Stimulated activated CD4-positive, alpha-beta T cell treated with anti-CD3 and anti-CD28 coated beads, Interleukin-12 subunit alpha, Interleukin-12 subunit beta, amount 100 ng/mL, for 48 hours (primary cell): Measurements from ENCODE around the gene LCE1E.

Experiments
- DNase-seq, 3 donors: peaks; one replicate each; pipeline ENCODE4 v3.0.0-alpha.2; 2020; ENCODE audit warnings: low read depth in 2 of 3, low spot score in 1 of 3

LCE1E gene

GRCh38 chr1:152786077-152786476 is at the start of gene LCE1E:
TSS of gene LCE1E (plus strand) at chr1:152786257. CDS start at chr1:152787300, 1,043 bp downstream.
- no peak for DNase-seq

DNA sequence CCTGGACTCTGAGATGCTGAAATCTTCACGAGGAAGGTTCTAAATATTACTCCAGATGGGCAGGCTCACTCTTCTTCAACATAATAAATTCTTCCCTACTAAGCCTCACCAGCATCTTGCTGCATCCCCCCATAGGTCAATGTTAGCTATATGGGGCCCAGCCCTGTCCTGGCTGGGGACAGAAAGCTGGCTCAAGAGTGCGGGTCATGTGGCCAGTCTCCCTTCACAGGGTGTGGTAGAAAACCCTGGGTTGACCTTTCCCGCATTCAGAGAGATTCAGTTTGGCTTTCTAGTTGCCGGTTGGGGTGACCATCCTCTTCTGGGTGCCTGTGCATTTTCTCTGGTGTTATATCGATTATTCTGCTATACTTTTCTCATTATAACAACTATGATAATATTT is 48.1 kb upstream of the LCE1E start:
- DNase-seq = no peak

DNA sequence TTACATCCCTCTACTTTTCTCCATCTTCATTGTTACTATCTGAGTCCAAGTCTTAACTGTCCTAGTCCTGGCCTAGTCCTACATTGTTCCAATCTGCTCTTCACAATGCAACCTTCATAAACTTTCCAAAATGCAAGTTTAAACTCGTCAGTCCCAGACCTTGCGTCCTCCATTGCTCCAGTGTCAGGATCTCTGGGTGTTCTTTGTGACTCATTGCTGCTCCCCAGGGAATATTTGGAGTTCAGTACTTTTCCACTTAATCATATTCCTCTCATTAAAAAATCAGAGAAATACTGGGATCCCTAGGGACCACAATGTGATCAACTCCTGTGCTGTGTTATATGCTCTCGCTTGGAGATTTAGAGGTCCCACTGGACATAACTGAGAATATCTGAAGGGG is 46.2 kb upstream of the LCE1E start:
- DNase-seq = no peak

GRCh38 chr1:152741656-152742055 is 44.4 kb upstream of the LCE1E start:
- no peak for DNase-seq

DNA sequence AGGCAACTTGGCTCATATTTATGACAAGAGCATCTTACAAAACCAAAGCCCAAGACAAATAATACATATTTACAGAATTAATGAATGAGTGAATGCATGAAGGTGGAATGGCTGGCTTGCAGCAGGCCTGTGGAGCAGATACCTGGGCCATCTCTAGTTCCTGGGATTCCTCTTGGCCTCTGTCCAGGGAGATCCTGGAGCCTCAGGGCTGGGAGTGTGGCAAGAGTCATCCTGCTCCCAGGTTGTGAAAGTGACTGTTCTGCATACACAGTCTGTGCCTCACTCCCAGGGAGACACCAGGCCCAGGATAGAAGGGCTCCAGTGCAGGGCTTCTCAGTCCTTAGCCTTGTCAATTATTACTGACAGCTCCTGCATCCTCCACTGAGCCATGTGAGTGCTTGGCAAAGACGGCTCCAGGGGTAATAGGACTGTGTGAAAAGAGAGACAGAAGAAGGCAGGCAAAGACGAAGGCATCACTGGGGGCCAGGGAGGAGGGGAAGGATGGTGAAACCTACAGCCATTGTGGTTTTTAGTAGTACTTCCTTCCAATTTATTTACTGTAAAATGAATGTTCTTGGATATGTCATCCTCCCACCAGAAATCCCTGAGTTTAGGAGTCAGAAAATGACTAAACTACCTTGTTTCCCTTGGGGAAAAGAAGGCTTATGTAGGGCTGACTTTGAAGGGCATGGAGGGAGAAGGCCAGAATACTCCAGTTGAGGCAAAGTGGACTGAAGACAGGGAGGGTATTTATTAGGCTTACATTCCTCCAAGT is 42.5 kb upstream of the LCE1E start:
- no peak for DNase-seq

DNA sequence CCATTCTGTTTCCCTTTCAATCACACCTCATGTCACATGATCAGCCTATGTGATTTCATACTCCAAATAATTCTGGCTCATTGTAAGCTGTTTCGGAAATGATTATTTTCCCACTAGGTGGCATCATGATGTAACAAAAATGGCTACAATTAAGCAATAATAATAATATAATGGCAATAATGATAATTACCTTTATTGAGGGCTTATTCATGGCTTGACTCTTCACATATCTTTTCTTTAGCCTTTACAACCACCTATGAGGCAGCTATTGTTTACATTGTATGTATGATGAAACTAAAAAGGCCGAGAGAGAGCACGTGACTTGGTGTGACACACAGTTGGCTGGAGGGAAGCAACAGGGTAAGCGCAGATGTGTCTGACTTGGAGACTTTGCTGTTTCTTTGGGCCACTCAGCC is 40.8 kb upstream of the LCE1E start:
- no peak for DNase-seq

GRCh38 chr1:152745765-152746444 is 40.2 kb upstream of the LCE1E start:
- no peak for DNase-seq

- DNase-seq = no peak
These were observed 38.2 kb upstream of the LCE1E start for GRCh38 chr1:152747831-152748230.

DNA sequence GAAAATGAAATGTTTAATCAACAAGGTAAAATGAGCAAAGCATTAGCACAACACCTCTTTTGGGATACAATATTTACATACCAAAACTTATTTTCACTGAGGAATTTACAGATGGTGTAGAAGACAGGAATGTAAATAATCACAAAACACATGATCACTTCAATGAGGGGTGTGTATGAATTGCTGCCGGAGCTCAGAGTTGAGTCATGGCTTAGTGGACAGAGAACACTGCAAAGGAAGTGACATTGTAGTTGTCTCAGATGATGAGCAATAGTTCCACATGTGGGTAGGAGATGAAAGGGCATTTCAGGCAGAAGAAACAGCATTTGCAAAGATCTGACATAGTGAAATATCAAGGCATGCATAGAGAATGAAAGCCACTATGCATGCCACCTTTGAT is 33.8 kb upstream of the LCE1E start:
- no peak for DNase-seq

DNA sequence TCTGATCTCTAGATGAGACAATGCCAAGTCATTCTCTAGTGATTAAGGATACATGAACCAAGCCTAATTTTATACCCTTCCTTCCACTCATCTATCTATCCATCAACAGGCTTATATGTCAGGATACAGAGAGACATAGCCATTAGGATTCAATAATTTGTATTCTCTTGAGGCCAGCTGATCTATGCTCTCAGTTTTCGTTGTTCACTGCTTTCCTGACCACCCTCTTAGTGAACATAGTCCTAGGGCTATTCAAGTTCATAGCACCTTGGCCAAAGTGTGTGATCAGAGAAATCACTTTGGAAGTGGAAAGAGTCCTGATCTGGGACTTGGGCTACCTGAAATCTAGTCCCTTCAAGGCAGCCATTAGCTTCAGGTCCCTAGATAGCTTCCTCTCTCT is 32.5 kb upstream of the LCE1E start:
- no peak for DNase-seq

GRCh38 chr1:152756872-152757271 is 29.2 kb upstream of the LCE1E start:
- no peak for DNase-seq

GRCh38 chr1:152757747-152758146 is 28.3 kb upstream of the LCE1E start, which contains the start of gene KPRP:
TSS of gene KPRP (plus strand) at chr1:152758025. CDS start at chr1:152759589, 1,564 bp downstream.
- DNase-seq = no peak

DNA sequence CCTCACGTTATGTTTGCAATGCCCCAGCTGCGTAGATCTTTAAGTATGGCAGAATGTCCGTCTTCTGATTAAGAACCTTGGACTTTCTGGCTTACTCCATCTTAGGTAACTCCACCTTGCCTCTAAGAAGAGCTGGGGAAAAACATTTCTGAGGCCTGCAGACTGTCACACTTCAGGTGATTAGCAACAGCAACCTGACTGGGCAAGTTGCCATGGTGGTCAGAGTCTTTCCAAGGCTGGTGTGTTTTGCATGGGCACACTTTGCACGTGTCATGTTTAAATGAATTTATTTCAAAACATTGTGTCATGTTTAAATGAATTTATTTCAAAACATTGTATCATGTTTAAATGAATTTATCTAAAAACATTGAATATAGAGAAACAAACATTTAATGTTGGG is 27.4 kb upstream of the LCE1E start:
- no peak for DNase-seq

GRCh38 chr1:152759453-152760173 is 26.4 kb upstream of the LCE1E start:
- DNase-seq = no peak

DNA sequence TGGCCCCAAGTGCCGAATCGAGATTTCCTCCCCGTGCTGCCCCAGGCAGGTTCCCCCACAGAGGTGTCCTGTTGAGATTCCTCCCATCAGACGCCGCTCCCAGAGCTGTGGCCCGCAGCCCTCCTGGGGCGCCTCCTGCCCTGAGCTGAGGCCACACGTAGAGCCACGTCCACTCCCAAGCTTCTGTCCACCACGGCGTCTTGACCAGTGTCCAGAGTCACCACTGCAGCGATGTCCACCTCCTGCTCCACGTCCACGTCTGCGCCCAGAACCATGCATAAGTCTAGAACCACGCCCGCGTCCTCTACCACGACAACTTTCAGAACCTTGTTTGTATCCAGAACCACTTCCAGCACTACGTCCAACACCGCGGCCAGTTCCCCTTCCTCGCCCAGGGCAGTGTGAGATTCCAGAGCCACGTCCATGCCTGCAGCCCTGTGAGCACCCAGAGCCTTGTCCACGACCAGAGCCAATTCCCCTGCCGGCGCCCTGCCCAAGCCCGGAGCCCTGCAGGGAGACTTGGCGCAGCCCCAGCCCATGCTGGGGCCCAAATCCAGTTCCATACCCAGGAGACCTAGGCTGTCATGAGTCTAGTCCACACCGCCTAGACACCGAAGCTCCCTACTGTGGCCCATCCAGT is 25.4 kb upstream of the LCE1E start:
- no peak for DNase-seq

DNA sequence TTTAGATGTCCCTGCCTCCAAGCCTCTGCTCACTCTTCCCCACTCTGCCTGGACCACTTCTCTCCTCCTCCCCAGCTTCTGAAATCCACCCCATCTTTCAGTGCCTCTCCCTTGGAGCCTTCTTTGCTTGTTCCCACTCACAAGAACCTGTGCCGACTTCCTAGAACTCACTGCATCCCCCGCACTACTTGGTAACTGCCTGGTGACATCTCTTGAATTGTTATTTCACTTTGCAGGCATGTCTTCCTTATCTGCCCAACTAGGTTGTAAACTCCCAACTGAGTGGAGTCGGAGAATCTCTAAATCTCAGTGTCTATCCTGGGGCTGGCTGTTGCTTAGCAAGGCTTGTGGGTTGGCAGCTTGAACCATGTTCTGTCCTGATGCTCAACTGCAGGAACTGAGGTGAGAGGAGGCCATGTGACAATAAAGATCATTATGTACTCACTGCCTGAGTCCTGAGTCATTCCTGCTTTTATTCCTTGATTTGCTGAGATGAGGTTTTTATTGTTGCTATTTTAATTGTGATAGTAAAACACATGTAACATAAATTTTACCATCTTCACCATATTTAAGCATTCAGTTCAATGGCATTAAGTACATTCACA is 24.3 kb upstream of the LCE1E start:
- DNase-seq = no peak

DNA sequence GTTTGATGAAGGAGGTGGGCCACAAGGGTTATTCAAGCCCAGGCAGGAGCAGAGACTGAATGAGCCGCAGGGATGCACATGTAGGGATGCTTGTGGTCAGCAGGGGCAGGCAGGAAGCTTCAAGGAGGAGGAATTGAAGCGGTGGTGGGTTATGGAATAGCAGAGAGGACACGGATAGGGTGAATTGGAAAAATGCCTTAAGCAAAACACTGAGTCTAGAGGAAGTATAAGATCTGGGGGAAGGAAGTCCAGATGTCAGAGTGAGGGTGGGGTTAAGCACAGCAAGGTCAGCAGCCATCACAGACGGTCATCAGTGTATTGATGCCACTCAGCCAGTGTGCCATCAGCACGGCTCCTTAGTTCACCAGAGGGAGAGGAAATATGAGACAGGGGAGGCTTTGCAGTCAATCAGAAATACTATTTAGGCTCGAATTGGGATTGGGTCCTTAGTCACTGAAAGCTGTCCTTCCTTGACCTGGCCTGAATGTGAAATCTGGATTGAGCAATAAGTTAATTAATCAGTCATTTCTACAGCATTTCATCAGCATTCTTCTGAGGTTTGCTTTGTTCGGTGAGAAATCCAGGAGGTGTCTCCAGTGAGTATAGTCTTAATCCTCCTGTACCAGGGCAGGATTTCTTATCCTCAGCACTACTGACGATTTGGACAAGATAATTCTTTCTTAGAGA is 17.1 kb upstream of the LCE1E start:
- no peak for DNase-seq

GRCh38 chr1:152770411-152770810 is 15.6 kb upstream of the LCE1E start:
- DNase-seq = no peak

DNA sequence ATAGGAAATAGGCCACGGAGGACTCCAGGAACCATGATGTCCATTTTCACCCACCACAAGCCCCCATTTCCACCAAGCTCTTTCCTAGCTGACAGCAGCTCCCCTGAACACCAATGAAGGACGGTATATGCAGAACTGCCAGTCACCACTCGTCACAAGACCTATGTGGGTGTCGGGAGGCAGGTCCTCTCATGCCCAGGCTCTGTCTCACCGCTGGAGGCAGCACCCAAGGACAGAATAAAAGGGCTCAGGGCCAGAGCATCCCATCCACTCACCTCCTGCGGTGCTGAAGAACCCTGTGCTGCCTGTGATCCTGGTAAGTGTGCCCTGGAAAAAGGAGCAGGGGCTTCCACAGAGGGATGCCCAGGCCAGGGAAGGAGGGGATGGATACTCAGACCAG is 11.2 kb upstream of the LCE1E start, which contains the start of gene LCE1F:
Gene LCE1F, plus strand, starts transcription at position 266 of the 400 bp plus-strand sequence. CDS start 1,232 bp downstream, outside the sequence.
- no peak for DNase-seq

DNA sequence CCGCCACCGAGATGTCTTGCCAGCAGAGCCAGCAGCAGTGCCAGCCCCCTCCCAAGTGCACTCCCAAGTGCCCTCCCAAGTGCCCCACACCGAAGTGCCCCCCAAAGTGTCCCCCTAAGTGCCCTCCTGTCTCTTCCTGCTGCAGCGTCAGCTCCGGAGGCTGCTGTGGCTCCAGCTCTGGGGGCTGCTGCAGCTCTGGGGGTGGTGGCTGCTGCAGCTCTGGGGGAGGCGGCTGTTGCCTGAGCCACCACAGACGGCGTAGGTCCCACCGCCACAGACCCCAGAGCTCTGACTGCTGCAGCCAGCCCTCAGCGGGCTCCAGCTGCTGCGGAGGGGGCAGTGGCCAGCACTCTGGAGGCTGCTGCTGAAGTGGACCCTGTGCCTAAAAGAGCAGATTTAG is 9.7 kb upstream of the LCE1E start:
- no peak for DNase-seq
